HEK293 (cell line): ENCODE results near the gene SERPINB6.

Experiments
- KLF8 ChIP-seq: fragments of 450-650 bp; formaldehyde crosslinking; IDR thresholded peaks from 2 replicates; pipeline ENCODE4 v1.5.1; 2016; ENCODE audit warnings: missing biosample characterization, missing genetic modification characterization
- MYNN ChIP-seq: fragments of 450-650 bp; formaldehyde crosslinking; IDR thresholded peaks from 2 replicates; pipeline ENCODE4 v1.5.1; 2016; ENCODE audit warnings: missing biosample characterization, missing genetic modification characterization, borderline replicate concordance
- MZF1 ChIP-seq: fragments of 450-650 bp; formaldehyde crosslinking; IDR thresholded peaks from 2 replicates; pipeline ENCODE4 v1.5.1; 2017; ENCODE audit warnings: missing biosample characterization, missing genetic modification characterization, borderline replicate concordance
- SCRT1 ChIP-seq: fragments of 450-650 bp; formaldehyde crosslinking; IDR thresholded peaks from 2 replicates; pipeline ENCODE4 v1.5.1; 2016; ENCODE audit warnings: missing biosample characterization, missing genetic modification characterization, borderline replicate concordance
- WT1 ChIP-seq: fragments of 450-650 bp; formaldehyde crosslinking; IDR thresholded peaks from 2 replicates; pipeline ENCODE4 v1.5.1; 2016; ENCODE audit warnings: missing biosample characterization, missing genetic modification characterization
- YY1 ChIP-seq: fragments of 450-650 bp; formaldehyde crosslinking; IDR thresholded peaks from 2 replicates; pipeline ENCODE4 v1.5.1; 2018; ENCODE audit warnings: missing biosample characterization, missing genetic modification characterization
- ZBTB10 ChIP-seq: fragments of 450-650 bp; formaldehyde crosslinking; IDR thresholded peaks from 2 replicates; pipeline ENCODE4 v1.5.1; 2016; ENCODE audit warnings: missing biosample characterization, missing genetic modification characterization
- ZNF112 ChIP-seq: fragments of 450-650 bp; formaldehyde crosslinking; IDR thresholded peaks from 2 replicates; pipeline ENCODE4 v1.5.0; 2017; ENCODE audit warnings: missing biosample characterization, missing genetic modification characterization
- ZNF169 ChIP-seq: fragments of 450-650 bp; formaldehyde crosslinking; IDR thresholded peaks from 2 replicates; pipeline ENCODE4 v1.5.1; 2016; ENCODE audit warnings: missing biosample characterization, missing genetic modification characterization
- ZNF18 ChIP-seq: fragments of 450-650 bp; formaldehyde crosslinking; IDR thresholded peaks from 2 replicates; pipeline ENCODE4 v1.5.1; 2016; ENCODE audit warnings: missing biosample characterization, missing genetic modification characterization
- ZNF2 ChIP-seq: fragments of 450-650 bp; formaldehyde crosslinking; IDR thresholded peaks from 2 replicates; pipeline ENCODE4 v1.5.1; 2016; ENCODE audit warnings: missing biosample characterization, missing genetic modification characterization
- ZNF366 ChIP-seq: fragments of 450-650 bp; formaldehyde crosslinking; conservative IDR thresholded peaks from 2 replicates; pipeline ENCODE4 v1.5.1; 2016; ENCODE audit warnings: missing biosample characterization, missing genetic modification characterization
- ZNF394 ChIP-seq: fragments of 450-650 bp; formaldehyde crosslinking; IDR thresholded peaks from 2 replicates; pipeline ENCODE4 v1.5.1; 2016; ENCODE audit warnings: missing biosample characterization, missing genetic modification characterization, mild to moderate bottlenecking, moderate library complexity, borderline replicate concordance
- ZNF404 ChIP-seq: fragments of 450-650 bp; formaldehyde crosslinking; IDR thresholded peaks from 2 replicates; pipeline ENCODE4 v1.5.1; 2017; ENCODE audit warnings: missing biosample characterization, missing genetic modification characterization
- ZNF433 ChIP-seq: fragments of 450-650 bp; formaldehyde crosslinking; IDR thresholded peaks from 2 replicates; pipeline ENCODE4 v1.5.1; 2016; ENCODE audit warnings: missing biosample characterization, missing genetic modification characterization, low read depth
- ZNF501 ChIP-seq: fragments of 450-650 bp; formaldehyde crosslinking; IDR thresholded peaks from 2 replicates; pipeline ENCODE4 v1.5.1; 2016; ENCODE audit warnings: missing biosample characterization, missing genetic modification characterization
- ZNF521 ChIP-seq: fragments of 450-650 bp; formaldehyde crosslinking; IDR thresholded peaks from 2 replicates; pipeline ENCODE4 v1.5.1; 2017; ENCODE audit warnings: missing biosample characterization, mild to moderate bottlenecking, missing genetic modification characterization
- ZNF571 ChIP-seq: fragments of 450-650 bp; formaldehyde crosslinking; IDR thresholded peaks from 2 replicates; pipeline ENCODE4 v1.5.0; 2017; ENCODE audit warnings: missing biosample characterization, missing genetic modification characterization
- ZNF585B ChIP-seq: fragments of 450-650 bp; formaldehyde crosslinking; IDR thresholded peaks from 2 replicates; pipeline ENCODE4 v1.5.1; 2016; ENCODE audit warnings: missing biosample characterization, missing genetic modification characterization
- ZNF621 ChIP-seq: fragments of 450-650 bp; formaldehyde crosslinking; IDR thresholded peaks from 2 replicates; pipeline ENCODE4 v1.5.1; 2017; ENCODE audit warnings: missing biosample characterization, missing genetic modification characterization
- ZNF837 ChIP-seq: fragments of 450-650 bp; formaldehyde crosslinking; IDR thresholded peaks from 2 replicates; pipeline ENCODE4 v1.5.1; 2016; ENCODE audit warnings: missing biosample characterization, missing genetic modification characterization
- TF ChIP-seq, protein P1 (sequence below): fragments of 450-650 bp; formaldehyde crosslinking; IDR thresholded peaks from 2 replicates; pipeline ENCODE4 v1.5.1; 2016; ENCODE audit warnings: missing biosample characterization, missing genetic modification characterization
- TF ChIP-seq, protein P2 (sequence below): fragments of 450-650 bp; formaldehyde crosslinking; IDR thresholded peaks from 2 replicates; pipeline ENCODE4 v1.5.1; 2016; ENCODE audit warnings: missing biosample characterization, missing genetic modification characterization
- TF ChIP-seq, protein P3 (sequence below): fragments of 450-650 bp; formaldehyde crosslinking; IDR thresholded peaks from 2 replicates; pipeline ENCODE4 v1.5.1; 2016; ENCODE audit warnings: missing biosample characterization, missing genetic modification characterization
- TF ChIP-seq, protein P4 (sequence below): fragments of 450-650 bp; formaldehyde crosslinking; IDR thresholded peaks from 2 replicates; pipeline ENCODE4 v1.5.1; 2017; ENCODE audit warnings: missing biosample characterization, mild to moderate bottlenecking, missing genetic modification characterization, moderate library complexity

SERPINB6 gene

DNA sequence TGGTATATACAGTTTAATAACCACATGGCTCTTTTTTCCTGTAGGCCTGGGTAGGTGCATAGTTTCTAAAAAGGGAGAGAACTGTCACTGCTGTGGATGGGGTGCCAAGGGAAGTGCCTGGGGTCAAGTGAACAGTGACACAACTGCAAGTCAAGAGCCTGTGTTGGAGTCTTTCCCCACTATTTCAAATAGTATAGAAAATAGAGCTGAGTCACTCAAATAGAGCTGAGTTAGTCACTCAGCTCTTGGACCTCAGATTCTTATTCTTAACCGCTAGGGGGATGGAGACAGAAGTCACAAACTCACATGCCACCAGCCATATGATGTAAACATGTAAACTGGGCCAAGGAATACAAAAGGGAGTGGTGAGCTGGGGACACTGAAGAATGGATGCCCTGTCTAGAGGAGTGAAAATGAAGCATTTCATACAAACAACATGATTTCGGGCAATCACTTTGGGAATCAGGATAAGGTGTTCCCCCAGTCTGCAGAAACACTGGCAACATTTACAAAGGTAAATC is 30.5 kb upstream of the SERPINB6 start (continued):
- TF ChIP-seq ZBTB10 (tag by site-specific recombination) (no peak), ZNF585B (no peak), ZNF18 (tag by site-specific recombination) (no peak), ZNF112 (tag by site-specific recombination) (no peak), MZF1 (tag by site-specific recombination) (no peak), YY1 (tag by site-specific recombination) (no peak), MYNN (tag by site-specific recombination) (no peak), KLF8 (tag by site-specific recombination) (no peak), SCRT1 (tag by site-specific recombination) (no peak), ZNF621 (tag by site-specific recombination) (no peak), ZNF521 (tag by site-specific recombination) (no peak), ZNF366 (tag by site-specific recombination) (peak; percentile 47; the same call in 1 of the 2 replicates), ZNF169 (tag by site-specific recombination) (no peak), ZNF404 (tag by site-specific recombination) (no peak), WT1 (tag by site-specific recombination) (no peak), ZNF394 (tag by site-specific recombination) (0 out of 2 replicates have a peak, but pooled peaks have one; percentile 31), ZNF433 (tag by site-specific recombination) (no peak), ZNF2 (tag by site-specific recombination) (no peak), ZNF837 (tag by site-specific recombination) (no peak), ZNF501 (tag by site-specific recombination) (no peak), ZNF571 (tag by site-specific recombination) (no peak)
- TF ChIP-seq, protein P1, sequence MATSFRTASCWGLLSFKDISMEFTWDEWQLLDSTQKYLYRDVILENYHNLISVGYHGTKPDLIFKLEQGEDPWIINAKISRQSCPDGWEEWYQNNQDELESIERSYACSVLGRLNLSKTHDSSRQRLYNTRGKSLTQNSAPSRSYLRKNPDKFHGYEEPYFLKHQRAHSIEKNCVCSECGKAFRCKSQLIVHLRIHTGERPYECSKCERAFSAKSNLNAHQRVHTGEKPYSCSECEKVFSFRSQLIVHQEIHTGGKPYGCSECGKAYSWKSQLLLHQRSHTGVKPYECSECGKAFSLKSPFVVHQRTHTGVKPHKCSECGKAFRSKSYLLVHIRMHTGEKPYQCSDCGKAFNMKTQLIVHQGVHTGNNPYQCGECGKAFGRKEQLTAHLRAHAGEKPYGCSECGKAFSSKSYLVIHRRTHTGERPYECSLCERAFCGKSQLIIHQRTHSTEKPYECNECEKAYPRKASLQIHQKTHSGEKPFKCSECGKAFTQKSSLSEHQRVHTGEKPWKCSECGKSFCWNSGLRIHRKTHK (tag by site-specific recombination): no peak
- TF ChIP-seq, protein P2, sequence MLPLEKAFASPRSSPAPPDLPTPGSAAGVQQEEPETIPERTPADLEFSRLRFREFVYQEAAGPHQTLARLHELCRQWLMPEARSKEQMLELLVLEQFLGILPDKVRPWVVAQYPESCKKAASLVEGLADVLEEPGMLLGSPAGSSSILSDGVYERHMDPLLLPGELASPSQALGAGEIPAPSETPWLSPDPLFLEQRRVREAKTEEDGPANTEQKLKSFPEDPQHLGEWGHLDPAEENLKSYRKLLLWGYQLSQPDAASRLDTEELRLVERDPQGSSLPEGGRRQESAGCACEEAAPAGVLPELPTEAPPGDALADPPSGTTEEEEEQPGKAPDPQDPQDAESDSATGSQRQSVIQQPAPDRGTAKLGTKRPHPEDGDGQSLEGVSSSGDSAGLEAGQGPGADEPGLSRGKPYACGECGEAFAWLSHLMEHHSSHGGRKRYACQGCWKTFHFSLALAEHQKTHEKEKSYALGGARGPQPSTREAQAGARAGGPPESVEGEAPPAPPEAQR (tag by site-specific recombination): no peak
- TF ChIP-seq, protein P3, sequence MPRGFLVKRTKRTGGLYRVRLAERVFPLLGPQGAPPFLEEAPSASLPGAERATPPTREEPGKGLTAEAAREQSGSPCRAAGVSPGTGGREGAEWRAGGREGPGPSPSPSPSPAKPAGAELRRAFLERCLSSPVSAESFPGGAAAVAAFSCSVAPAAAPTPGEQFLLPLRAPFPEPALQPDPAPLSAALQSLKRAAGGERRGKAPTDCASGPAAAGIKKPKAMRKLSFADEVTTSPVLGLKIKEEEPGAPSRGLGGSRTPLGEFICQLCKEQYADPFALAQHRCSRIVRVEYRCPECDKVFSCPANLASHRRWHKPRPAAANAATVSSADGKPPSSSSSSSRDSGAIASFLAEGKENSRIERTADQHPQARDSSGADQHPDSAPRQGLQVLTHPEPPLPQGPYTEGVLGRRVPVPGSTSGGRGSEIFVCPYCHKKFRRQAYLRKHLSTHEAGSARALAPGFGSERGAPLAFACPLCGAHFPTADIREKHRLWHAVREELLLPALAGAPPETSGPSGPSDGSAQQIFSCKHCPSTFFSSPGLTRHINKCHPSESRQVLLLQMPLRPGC (tag by site-specific recombination): no peak
- TF ChIP-seq, protein P4, sequence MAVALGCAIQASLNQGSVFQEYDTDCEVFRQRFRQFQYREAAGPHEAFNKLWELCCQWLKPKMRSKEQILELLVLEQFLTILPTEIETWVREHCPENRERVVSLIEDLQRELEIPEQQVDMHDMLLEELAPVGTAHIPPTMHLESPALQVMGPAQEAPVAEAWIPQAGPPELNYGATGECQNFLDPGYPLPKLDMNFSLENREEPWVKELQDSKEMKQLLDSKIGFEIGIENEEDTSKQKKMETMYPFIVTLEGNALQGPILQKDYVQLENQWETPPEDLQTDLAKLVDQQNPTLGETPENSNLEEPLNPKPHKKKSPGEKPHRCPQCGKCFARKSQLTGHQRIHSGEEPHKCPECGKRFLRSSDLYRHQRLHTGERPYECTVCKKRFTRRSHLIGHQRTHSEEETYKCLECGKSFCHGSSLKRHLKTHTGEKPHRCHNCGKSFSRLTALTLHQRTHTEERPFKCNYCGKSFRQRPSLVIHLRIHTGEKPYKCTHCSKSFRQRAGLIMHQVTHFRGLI (tag by site-specific recombination): no peak
